SK-N-MC (cell line): ENCODE data around the gene INSYN2B.

Experiments used
- EZH2 ChIP-seq: fragments of 200-600 bp; sonication (generic); IDR thresholded peaks from one replicate; pipeline ENCODE4 v1.6.1; 2017; ENCODE audit warnings: antibody characterized with exemption
- POLR2AphosphoS5 ChIP-seq: IDR thresholded peaks from 2 replicates; pipeline ENCODE4 v1.6.1; 2012; ENCODE audit warnings: mild to moderate bottlenecking, low read depth, low read length, borderline replicate concordance

- TF ChIP-seq EZH2 = no peak
- no peak for TF ChIP-seq POLR2AphosphoS5
These were observed 44.5 kb downstream of the INSYN2B start for GRCh38 chr5:169935762-169936161.
